IMR-90 (cell line): ENCODE measurements around the gene RIF1. TPM values are rescaled to one million over a fixed set of nuclear protein-coding genes. Genes with fewer than 3 reads are reported as not detected.

ENCODE experiments used
- ATAC-seq: fragments of 200-7000 bp; cut with Tn5 transposase; 2 replicates; pipeline ENCODE4 v1.9.1; 2020; ENCODE audit warnings: low read depth, mild to moderate bottlenecking, moderate library complexity
- BruUV-seq: library from RNA; stranded (reverse); fragments of 400-500 nt; replicated peaks from 2 replicates; lab custom pipeline; 2021; lab: Mats Ljungman, UMichigan
- CTCF ChIA-PET: fragments of 300-600 bp; formaldehyde crosslinking; extraction: SDS; loops from one replicate; lab custom pipeline; 2021; ENCODE audit warnings: antibody characterized with exemption; lab: Yijun Ruan, JAX
- POLR2A ChIA-PET: fragments of 300-600 bp; sonication (Branson Sonifier 250); formaldehyde crosslinking; loops from one replicate; lab custom pipeline; 2022; ENCODE audit warnings: antibody characterized with exemption; ENCODE audit not compliant: unreplicated experiment; lab: Charles Lee
- DNase-seq: peaks from one replicate; pipeline ENCODE4 v3.0.0; 2013
- H2AFZ ChIP-seq: replicated peaks from 2 replicates; pipeline ENCODE3; 2013; ENCODE audit warnings: low read length, mild to moderate bottlenecking; ENCODE audit not compliant: poor library complexity
- H2AK5ac ChIP-seq: 2 replicates; pipeline ENCODE4 v1.6.1; 2013; ENCODE audit warnings: low read depth, low read length, inconsistent platforms
- H2AK9ac ChIP-seq: replicated peaks from 2 replicates; pipeline ENCODE3; 2013; ENCODE audit warnings: mild to moderate bottlenecking, low read depth, low read length, moderate library complexity; ENCODE audit not compliant: poor library complexity
- H2BK120ac ChIP-seq: 2 replicates; pipeline ENCODE4 v1.6.1; 2013; ENCODE audit warnings: low read depth, low read length, inconsistent platforms
- H2BK15ac ChIP-seq: 3 replicates; pipeline ENCODE4 v1.6.1; 2013; ENCODE audit warnings: low read depth, low read length, inconsistent platforms
- H2BK20ac ChIP-seq: 2 replicates; pipeline ENCODE4 v1.6.1; 2013; ENCODE audit warnings: low read depth, mild to moderate bottlenecking, inconsistent platforms, low read length, moderate library complexity
- H2BK5ac ChIP-seq: 2 replicates; pipeline ENCODE4 v1.6.1; 2013; ENCODE audit warnings: mild to moderate bottlenecking, low read depth, low read length, inconsistent platforms; ENCODE audit not compliant: poor library complexity, severe bottlenecking
- H3K14ac ChIP-seq: replicated peaks from 2 replicates; pipeline ENCODE4 v1.6.1; 2013; ENCODE audit warnings: low read depth, low read length, inconsistent platforms
- H3K18ac ChIP-seq: 2 replicates; pipeline ENCODE4 v1.6.1; 2013; ENCODE audit warnings: low read depth, low read length, control low read depth
- H3K23ac ChIP-seq: 2 replicates; pipeline ENCODE4 v1.6.1; 2013; ENCODE audit warnings: low read depth, low read length, inconsistent platforms
- H3K27ac ChIP-seq: 2 replicates; pipeline ENCODE4 v1.5.1; 2013; ENCODE audit warnings: mild to moderate bottlenecking, control low read depth, low read length; ENCODE audit not compliant: insufficient read depth
- H3K27me3 ChIP-seq: 2 replicates; pipeline ENCODE4 v1.6.1; 2013; ENCODE audit warnings: low read length; ENCODE audit not compliant: control insufficient read depth, insufficient read depth
- H3K36me3 ChIP-seq: 2 replicates; pipeline ENCODE4 v1.6.1; 2013; ENCODE audit warnings: low read length, mixed read lengths; ENCODE audit not compliant: control insufficient read depth, insufficient read depth
- H3K4ac ChIP-seq: 2 replicates; pipeline ENCODE4 v1.6.1; 2013; ENCODE audit warnings: low read depth, low read length, inconsistent platforms
- H3K4me1 ChIP-seq: 2 replicates; pipeline ENCODE4 v1.6.1; 2013; ENCODE audit warnings: low read length, mixed read lengths; ENCODE audit not compliant: control insufficient read depth, insufficient read depth
- H3K4me2 ChIP-seq: 2 replicates; pipeline ENCODE4 v1.6.1; 2013; ENCODE audit warnings: low read depth, mild to moderate bottlenecking, control low read depth, low read length, moderate library complexity
- H3K4me3 ChIP-seq: 2 replicates; pipeline ENCODE4 v1.5.1; 2013; ENCODE audit warnings: low read depth, mild to moderate bottlenecking, control low read depth, low read length, moderate library complexity; ENCODE audit not compliant: insufficient read depth
- H3K56ac ChIP-seq: 2 replicates; pipeline ENCODE4 v1.6.1; 2013; ENCODE audit warnings: low read length, inconsistent platforms; ENCODE audit not compliant: insufficient read depth; ENCODE audit errors: extremely low read depth
- H3K79me1 ChIP-seq, 2 experiments: 2 replicates each; pipeline ENCODE4 v1.6.1; 2013; ENCODE audit warnings: low read length in 2 of 2, inconsistent platforms in 1 of 2, low read depth in 1 of 2
- H3K9ac ChIP-seq: 2 replicates; pipeline ENCODE4 v1.6.1; 2013; ENCODE audit warnings: low read depth, low read length, control low read depth
- H3K9me1 ChIP-seq: 2 replicates; pipeline ENCODE4 v1.6.1; 2013; ENCODE audit warnings: low read length, inconsistent platforms; ENCODE audit not compliant: insufficient read depth
- H3K9me3 ChIP-seq: 2 replicates; pipeline ENCODE4 v1.6.1; 2013; ENCODE audit warnings: low read length; ENCODE audit not compliant: control insufficient read depth, insufficient read depth
- H4K20me1 ChIP-seq: 2 replicates; pipeline ENCODE4 v1.6.1; 2013; ENCODE audit warnings: low read length, inconsistent platforms; ENCODE audit not compliant: insufficient read depth
- H4K5ac ChIP-seq: 2 replicates; pipeline ENCODE4 v1.6.1; 2013; ENCODE audit warnings: mild to moderate bottlenecking, low read depth, low read length, control low read depth
- H4K8ac ChIP-seq, 2 experiments: 2 replicates each; pipeline ENCODE4 v1.6.1; 2013; ENCODE audit warnings: low read depth in 2 of 2, low read length in 2 of 2, control low read depth in 1 of 2, inconsistent platforms in 1 of 2
- H4K91ac ChIP-seq: 2 replicates; pipeline ENCODE4 v1.6.1; 2013; ENCODE audit warnings: low read depth, low read length, inconsistent platforms; ENCODE audit not compliant: insufficient read depth
- BHLHE40 ChIP-seq: fragments of 150-350 bp; IDR thresholded peaks from 2 replicates; pipeline ENCODE4 v1.6.1; 2016; ENCODE audit warnings: mild to moderate bottlenecking, low read depth, low read length
- CEBPB ChIP-seq: IDR thresholded peaks from 2 replicates; pipeline ENCODE4 v1.6.1; 2012; ENCODE audit warnings: low read depth, low read length, improper control_type of control experiment
- CHD1 ChIP-seq: IDR thresholded peaks from 2 replicates; pipeline ENCODE4 v1.6.1; 2012; ENCODE audit warnings: low read depth, low read length, improper control_type of control experiment
- FOS ChIP-seq: fragments of 150-350 bp; IDR thresholded peaks from 2 replicates; pipeline ENCODE4 v1.6.1; 2016; ENCODE audit warnings: low read depth, low read length
- MAFK ChIP-seq: IDR thresholded peaks from 2 replicates; pipeline ENCODE4 v1.6.1; 2012; ENCODE audit warnings: low read depth, low read length, improper control_type of control experiment
- MAZ ChIP-seq: IDR thresholded peaks from 2 replicates; pipeline ENCODE4 v1.6.1; 2012; ENCODE audit warnings: low read depth, mild to moderate bottlenecking, low read length, improper control_type of control experiment, moderate library complexity, borderline replicate concordance
- MXI1 ChIP-seq: IDR thresholded peaks from 2 replicates; pipeline ENCODE4 v1.6.1; 2012; ENCODE audit warnings: low read depth, mild to moderate bottlenecking, low read length, moderate library complexity, borderline replicate concordance
- NFE2L2 ChIP-seq: fragments of 150-350 bp; IDR thresholded peaks from 2 replicates; pipeline ENCODE4 v1.6.1; 2016; ENCODE audit warnings: low read depth, mild to moderate bottlenecking, low read length
- POLR2A ChIP-seq: IDR thresholded peaks from 2 replicates; pipeline ENCODE4 v1.6.1; 2012; ENCODE audit warnings: mild to moderate bottlenecking, low read depth, low read length
- RAD21 ChIP-seq: IDR thresholded peaks from 2 replicates; pipeline ENCODE4 v1.6.1; 2012; ENCODE audit warnings: low read length, improper control_type of control experiment
- RCOR1 ChIP-seq: IDR thresholded peaks from 2 replicates; pipeline ENCODE4 v1.6.1; 2012; ENCODE audit warnings: mild to moderate bottlenecking, low read length, improper control_type of control experiment; ENCODE audit not compliant: insufficient replicate concordance
- RFX5 ChIP-seq: IDR thresholded peaks from 2 replicates; pipeline ENCODE4 v1.8.0; 2012; ENCODE audit warnings: low read depth, mild to moderate bottlenecking, low read length, moderate library complexity
- SMC3 ChIP-seq: fragments of 150-350 bp; IDR thresholded peaks from 2 replicates; pipeline ENCODE4 v1.6.1; 2016; ENCODE audit warnings: low read depth, mild to moderate bottlenecking, antibody characterized with exemption, low read length, moderate library complexity
- WGBS, 2 experiments: methylation state at CpG; one replicate each; pipeline versions ENCODE4 v1.1.5 to v1.1.7; 2013; ENCODE audit warnings: missing lambda C conversion rate in 2 of 2; ENCODE audit not compliant: insufficient read length in 1 of 2; ENCODE audit errors: extremely low coverage in 2 of 2; 5-methylcytosine and 5-hydroxymethylcytosine counted together
- dilution Hi-C: fragments of 300-500 bp; cut with HindIII; formaldehyde crosslinking; loops from one replicate; pipeline ENCODE4 v1.14.3; 2018; ENCODE audit warnings: low sequenced_read_pairs; ENCODE audit not compliant: unreplicated experiment
- in situ Hi-C: fragments of 300-500 bp; cut with MboI; formaldehyde crosslinking; loops from 3 replicates; pipeline ENCODE4 v1.14.3; 2019; ENCODE audit warnings: low sequenced_read_pairs, inconsistent platforms, mixed read lengths
- intact Hi-C: fragments of 100-400 bp; cut with micrococcal nuclease; formaldehyde crosslinking; loops from 2 replicates; pipeline ENCODE4 v1.10.0; 2022
- polyA plus RNA-seq, 3 experiments: library from polyadenylated mRNA; depleted of rRNA; stranded (reverse); fragments of >200 nt; gene quantifications; 2 replicates each; pipeline ENCODE4 v1.2.3, GENCODE V29; 2012; ENCODE audit warnings: low replicate concordance in 1 of 3
- total RNA-seq: library from RNA; depleted of rRNA; stranded (reverse); fragments of >200 nt; gene quantifications from 2 replicates; pipeline ENCODE4 v1.2.3, GENCODE V29; 2012
- TF ChIP-seq, protein P1 (sequence below): conservative IDR thresholded peaks from 2 replicates; pipeline ENCODE4 v1.5.1; 2012; ENCODE audit warnings: mild to moderate bottlenecking, low read depth, low read length, improper control_type of control experiment
- TF ChIP-seq, protein P2 (sequence below): fragments of 150-350 bp; IDR thresholded peaks from 2 replicates; pipeline ENCODE4 v1.6.1; 2016; ENCODE audit warnings: low read depth, mild to moderate bottlenecking, low read length, moderate library complexity, borderline replicate concordance
- TF ChIP-seq, protein P3 (sequence below): fragments of 150-350 bp; IDR thresholded peaks from 2 replicates; pipeline ENCODE4 v1.6.1; 2017; ENCODE audit warnings: mild to moderate bottlenecking, antibody characterized with exemption, low read length, low read depth

Gene RIF1
- total and polyA plus RNA-seq, 2 of the 4 experiments (the other 2 are of a cell fraction): 4.3 to 43.9 TPM

DNA sequence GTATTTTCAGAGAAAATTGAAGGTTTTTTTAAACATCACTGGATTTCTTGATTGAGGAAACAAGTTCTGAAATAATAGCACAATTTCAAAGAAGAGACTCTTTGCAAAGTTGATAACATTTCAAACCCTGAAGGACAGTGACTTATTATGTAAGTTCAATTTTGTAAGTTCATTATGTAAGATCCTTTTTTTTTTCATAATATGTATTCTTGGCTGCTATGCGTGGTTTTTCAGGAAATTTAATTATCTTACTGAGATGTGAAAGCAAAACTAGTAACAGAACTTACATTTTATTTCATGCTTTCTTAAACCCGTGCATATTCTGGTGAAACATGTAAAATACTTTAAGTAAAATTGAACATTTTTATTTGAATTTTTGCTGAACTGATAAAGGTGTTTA, 65.4 kb downstream of the RIF1 start:
- H3K9ac ChIP-seq: no peak overlapping the region
- ChIA-PET CTCF (no interaction called here), POLR2A (no interaction called here)
- peaks cover 21% of the 10 kb centered on the region; the same call in 1 of the 2 replicates for H3K36me3 ChIP-seq
- H2BK5ac ChIP-seq: no peak overlapping the region
- H4K91ac ChIP-seq: no peak overlapping the region
- in situ Hi-C loops (no loop called here), dilution Hi-C loops (no loop called here), intact Hi-C loops (no loop called here)
- no CpG with 5 or more reads among the region's 2 CpGs for WGBS, 2 experiments
- no peak overlapping the region for H3K56ac ChIP-seq
- no peak overlapping the region for H3K27ac ChIP-seq
- no peak overlapping the region for H3K14ac ChIP-seq
- H3K9me3 ChIP-seq: no peaks in the 10 kb centered on the region
- H2AK5ac ChIP-seq: no peak overlapping the region
- DNase-seq (no peak), ATAC-seq (no peak)
- H3K4me1 ChIP-seq: no peaks in the 10 kb centered on the region; the same call in 1 of the 2 replicates
- no peak overlapping the region for H4K8ac ChIP-seq
- no TSS peak for BruUV-seq
- no peak overlapping the region for H2BK120ac ChIP-seq
- H3K23ac ChIP-seq: no peak overlapping the region
- H3K79me1 ChIP-seq: peaks cover 4 to 6% of the 10 kb centered on the region in 2 experiments; a peak in 2 of 4 replicates
- H3K4ac ChIP-seq: no peak overlapping the region
- H4K20me1 ChIP-seq: no peaks in the 10 kb centered on the region
- TF ChIP-seq MXI1: no peak
- TF ChIP-seq, protein P1, sequence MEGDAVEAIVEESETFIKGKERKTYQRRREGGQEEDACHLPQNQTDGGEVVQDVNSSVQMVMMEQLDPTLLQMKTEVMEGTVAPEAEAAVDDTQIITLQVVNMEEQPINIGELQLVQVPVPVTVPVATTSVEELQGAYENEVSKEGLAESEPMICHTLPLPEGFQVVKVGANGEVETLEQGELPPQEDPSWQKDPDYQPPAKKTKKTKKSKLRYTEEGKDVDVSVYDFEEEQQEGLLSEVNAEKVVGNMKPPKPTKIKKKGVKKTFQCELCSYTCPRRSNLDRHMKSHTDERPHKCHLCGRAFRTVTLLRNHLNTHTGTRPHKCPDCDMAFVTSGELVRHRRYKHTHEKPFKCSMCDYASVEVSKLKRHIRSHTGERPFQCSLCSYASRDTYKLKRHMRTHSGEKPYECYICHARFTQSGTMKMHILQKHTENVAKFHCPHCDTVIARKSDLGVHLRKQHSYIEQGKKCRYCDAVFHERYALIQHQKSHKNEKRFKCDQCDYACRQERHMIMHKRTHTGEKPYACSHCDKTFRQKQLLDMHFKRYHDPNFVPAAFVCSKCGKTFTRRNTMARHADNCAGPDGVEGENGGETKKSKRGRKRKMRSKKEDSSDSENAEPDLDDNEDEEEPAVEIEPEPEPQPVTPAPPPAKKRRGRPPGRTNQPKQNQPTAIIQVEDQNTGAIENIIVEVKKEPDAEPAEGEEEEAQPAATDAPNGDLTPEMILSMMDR: no peak
- TF ChIP-seq MAFK: no peak
- TF ChIP-seq POLR2A: no peak
- TF ChIP-seq NFE2L2: no peak
- TF ChIP-seq FOS: no peak
- TF ChIP-seq RFX5: no peak
- TF ChIP-seq BHLHE40: no peak
- TF ChIP-seq CHD1: no peak
- TF ChIP-seq SMC3: no peak
- TF ChIP-seq CEBPB: no peak
- TF ChIP-seq, protein P2, sequence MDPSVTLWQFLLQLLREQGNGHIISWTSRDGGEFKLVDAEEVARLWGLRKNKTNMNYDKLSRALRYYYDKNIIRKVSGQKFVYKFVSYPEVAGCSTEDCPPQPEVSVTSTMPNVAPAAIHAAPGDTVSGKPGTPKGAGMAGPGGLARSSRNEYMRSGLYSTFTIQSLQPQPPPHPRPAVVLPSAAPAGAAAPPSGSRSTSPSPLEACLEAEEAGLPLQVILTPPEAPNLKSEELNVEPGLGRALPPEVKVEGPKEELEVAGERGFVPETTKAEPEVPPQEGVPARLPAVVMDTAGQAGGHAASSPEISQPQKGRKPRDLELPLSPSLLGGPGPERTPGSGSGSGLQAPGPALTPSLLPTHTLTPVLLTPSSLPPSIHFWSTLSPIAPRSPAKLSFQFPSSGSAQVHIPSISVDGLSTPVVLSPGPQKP: no peak
- no peak for TF ChIP-seq MAZ
- TF ChIP-seq RAD21: no peak
- TF ChIP-seq, protein P3, sequence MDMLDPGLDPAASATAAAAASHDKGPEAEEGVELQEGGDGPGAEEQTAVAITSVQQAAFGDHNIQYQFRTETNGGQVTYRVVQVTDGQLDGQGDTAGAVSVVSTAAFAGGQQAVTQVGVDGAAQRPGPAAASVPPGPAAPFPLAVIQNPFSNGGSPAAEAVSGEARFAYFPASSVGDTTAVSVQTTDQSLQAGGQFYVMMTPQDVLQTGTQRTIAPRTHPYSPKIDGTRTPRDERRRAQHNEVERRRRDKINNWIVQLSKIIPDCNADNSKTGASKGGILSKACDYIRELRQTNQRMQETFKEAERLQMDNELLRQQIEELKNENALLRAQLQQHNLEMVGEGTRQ: no peak
- no peak for TF ChIP-seq RCOR1
- no peaks in the 10 kb centered on the region for H3K9me1 ChIP-seq
- no peak overlapping the region for H3K4me3 ChIP-seq
- H3K27me3 ChIP-seq: no peaks in the 10 kb centered on the region
- H3K18ac ChIP-seq: no peak overlapping the region
- no peak overlapping the region for H2AK9ac ChIP-seq
- H3K4me2 ChIP-seq: no peak overlapping the region
- H4K5ac ChIP-seq: no peak overlapping the region
- no peak overlapping the region for H2BK20ac ChIP-seq
- H2AFZ ChIP-seq: no peak overlapping the region
- H2BK15ac ChIP-seq: no peak overlapping the region
